K562 (cell line): Measurements from ENCODE around the gene PIMREG. TPM values are rescaled to one million over a fixed set of nuclear protein-coding genes. Genes with fewer than 3 reads are reported as not detected.
A peak's percentile ranks its signal among the peaks of the same experiment; 100 is the strongest.

Source experiments
- ATAC-seq: fragments of 200-7000 bp; cut with Tn5 transposase; 3 replicates; pipeline ENCODE4 v1.9.1; 2020; ENCODE audit warnings: moderate library complexity
- BruUV-seq: library from RNA; stranded (reverse); fragments of 400-500 nt; replicated peaks from 2 replicates; lab custom pipeline; 2021; lab: Mats Ljungman, UMichigan
- CTCF ChIA-PET: fragments of 300-600 bp; formaldehyde crosslinking; extraction: SDS; loops from one replicate; lab custom pipeline; 2021; ENCODE audit warnings: low intra/inter-chr PET ratio; lab: Yijun Ruan, JAX
- POLR2A ChIA-PET: fragments of 300-600, 350-650 bp; sonication (Branson Sonifier 250); formaldehyde crosslinking; extraction: SDS; loops from one replicate; lab custom pipeline; 2021; ENCODE audit warnings: antibody characterized with exemption, inconsistent platforms; lab: Yijun Ruan, JAX
- DNase-seq, 4 experiments: peaks; one replicate each; pipeline versions ENCODE4 v3.0.0 to v3.0.0-alpha.2; 2011 to 2018; ENCODE audit warnings: low spot score in 3 of 4, mixed read lengths in 3 of 4; ENCODE audit errors: extremely low read depth in 1 of 4
- FAIRE-seq: peaks from 2 replicates; lab custom pipeline; 2011; peaks lifted over from hg19 to GRCh38; lab: Jason Lieb, UNC
- H2AFZ ChIP-seq: 2 replicates; pipeline ENCODE4 v1.6.0; 2011; ENCODE audit warnings: low read depth, low read length, control low read depth, inconsistent platforms
- H3K27ac ChIP-seq: fragments of 200-600 bp; 3 replicates; pipeline ENCODE4 v1.8.0; 2011; ENCODE audit warnings: low read depth, mild to moderate bottlenecking, control low read depth, inconsistent platforms, low read length, moderate library complexity, mixed read lengths; ENCODE audit errors: extremely low read depth
- H3K27me3 ChIP-seq, 2 experiments: fragments of 300-600 bp in 1 of 2; 2 replicates in 1 of 2; 3 replicates in 1 of 2; pipeline versions ENCODE4 v1.6.0 to v1.8.0; 2011; ENCODE audit warnings: inconsistent platforms in 2 of 2, low read length in 2 of 2, mild to moderate bottlenecking in 1 of 2, mixed read lengths in 1 of 2, moderate library complexity in 1 of 2; ENCODE audit not compliant: control insufficient read depth in 2 of 2, insufficient read depth in 2 of 2
- H3K36me3 ChIP-seq: fragments of 300-600 bp; 3 replicates; pipeline ENCODE4 v1.8.0; 2011; ENCODE audit warnings: mild to moderate bottlenecking, low read length, inconsistent platforms; ENCODE audit not compliant: control insufficient read depth, insufficient read depth
- H3K4me1 ChIP-seq, 2 experiments: fragments of 200-600 bp in 1 of 2; replicated peaks in 1 of 2; 2 replicates in 1 of 2; 3 replicates in 1 of 2; pipeline versions ENCODE4 v1.5.1 to v1.8.0; 2011; ENCODE audit warnings: inconsistent platforms in 2 of 2, low read length in 2 of 2, mild to moderate bottlenecking in 1 of 2, mixed read lengths in 1 of 2, moderate library complexity in 1 of 2; ENCODE audit not compliant: control insufficient read depth in 2 of 2, insufficient read depth in 2 of 2
- H3K4me2 ChIP-seq: 2 replicates; pipeline ENCODE4 v1.6.1; 2011; ENCODE audit warnings: low read length, control low read depth, inconsistent platforms, mixed read lengths; ENCODE audit not compliant: insufficient read depth
- H3K4me3 ChIP-seq: fragments of 200-600 bp; sonication (generic), shearing (Covaris generic); 2 replicates; pipeline ENCODE4 v1.5.1; 2016; ENCODE audit warnings: control low read depth, inconsistent platforms
- H3K79me2 ChIP-seq: fragments of 200-600 bp; 3 replicates; pipeline ENCODE4 v1.8.0; 2011; ENCODE audit warnings: low read length, inconsistent platforms; ENCODE audit not compliant: control insufficient read depth, insufficient read depth
- H3K9ac ChIP-seq, 2 experiments: 2 replicates each; pipeline versions ENCODE4 v1.6.0 to v1.6.1; 2011; ENCODE audit warnings: low read depth in 2 of 2, low read length in 2 of 2, control low read depth in 1 of 2, inconsistent platforms in 1 of 2, mild to moderate bottlenecking in 1 of 2, mixed read lengths in 1 of 2; ENCODE audit not compliant: insufficient read depth in 1 of 2
- H3K9me1 ChIP-seq: one replicate; pipeline ENCODE4 v1.6.0; 2011; ENCODE audit warnings: inconsistent platforms, mild to moderate bottlenecking, low read length, moderate library complexity; ENCODE audit not compliant: control insufficient read depth, insufficient read depth
- H3K9me3 ChIP-seq: replicated peaks from 2 replicates; pipeline ENCODE4 v1.5.1; 2011; ENCODE audit warnings: low read depth, low read length, inconsistent platforms; ENCODE audit not compliant: control insufficient read depth, insufficient read depth
- H4K20me1 ChIP-seq: replicated peaks from 2 replicates; pipeline ENCODE4 v1.6.1; 2011; ENCODE audit warnings: low read length, inconsistent platforms, mixed read lengths; ENCODE audit not compliant: control insufficient read depth, insufficient read depth
- BMI1 ChIP-seq: fragments of 150-350 bp; IDR thresholded peaks from 2 replicates; pipeline ENCODE4 v1.6.1; 2014; ENCODE audit warnings: low read length
- CBFA2T3 ChIP-seq: fragments of 450-650 bp; IDR thresholded peaks from 2 replicates; pipeline ENCODE4 v1.6.1; 2017
- DNMT1 ChIP-seq: fragments of 450-650 bp; IDR thresholded peaks from 2 replicates; pipeline ENCODE4 v1.6.1; 2016; ENCODE audit warnings: antibody characterized with exemption, mild to moderate bottlenecking
- DPF2 ChIP-seq: fragments of 450-650 bp; IDR thresholded peaks from 2 replicates; pipeline ENCODE4 v1.6.1; 2016
- GABPB2 ChIP-seq: fragments of 250-450 bp; sonication (Bioruptor Pico); conservative IDR thresholded peaks from 2 replicates; pipeline ENCODE4 v1.5.1; 2021; ENCODE audit warnings: mild to moderate bottlenecking
- GATA2 ChIP-seq: sonication (generic); formaldehyde crosslinking; IDR thresholded peaks from 2 replicates; pipeline ENCODE4 v1.4.0; 2020; ENCODE audit warnings: mild to moderate bottlenecking, missing genetic modification reagents
- MAZ ChIP-seq, 2 experiments: fragments of 450-650 bp in 1 of 2; sonication (generic) in 1 of 2; formaldehyde crosslinking; IDR thresholded peaks in 1 of 2; conservative IDR thresholded peaks in 1 of 2; 2 replicates each; pipeline versions ENCODE4 v1.4.0 to v1.5.0; 2020; ENCODE audit warnings: mild to moderate bottlenecking in 1 of 2, missing genetic modification reagents in 1 of 2
- NFE2 ChIP-seq: IDR thresholded peaks from 2 replicates; pipeline ENCODE4 v1.6.1; 2014; ENCODE audit warnings: antibody characterized with exemption, low read depth
- NFIC ChIP-seq: fragments of 450-650 bp; IDR thresholded peaks from 2 replicates; pipeline ENCODE4 v1.6.1; 2017; ENCODE audit warnings: mild to moderate bottlenecking, inconsistent platforms
- NUFIP1 ChIP-seq: fragments of 450-650 bp; IDR thresholded peaks from 2 replicates; pipeline ENCODE4 v1.6.1; 2018; ENCODE audit not compliant: partially characterized antibody
- PRPF4 ChIP-seq: fragments of 200-400 bp; formaldehyde crosslinking; IDR thresholded peaks from one replicate; pipeline ENCODE4 v1.6.1; 2017; ENCODE audit warnings: low read length, low read depth, mild to moderate bottlenecking; ENCODE audit not compliant: insufficient read depth, poor library complexity, severe bottlenecking
- SAP30 ChIP-seq: fragments of 200-600 bp; sonication (generic); IDR thresholded peaks from 2 replicates; pipeline ENCODE4 v1.6.1; 2012; ENCODE audit warnings: borderline replicate concordance, low read depth, mild to moderate bottlenecking, moderate library complexity, low read length, control low read depth, inconsistent platforms; ENCODE audit not compliant: insufficient read depth, poor library complexity, severe bottlenecking
- TCF3 ChIP-seq: sonication (generic); formaldehyde crosslinking; IDR thresholded peaks from 2 replicates; pipeline ENCODE4 v1.4.0; 2020; ENCODE audit warnings: mild to moderate bottlenecking, missing genetic modification reagents
- THRAP3 ChIP-seq: fragments of 450-650 bp; IDR thresholded peaks from 2 replicates; pipeline ENCODE4 v1.6.1; 2016; ENCODE audit warnings: mild to moderate bottlenecking, inconsistent platforms, borderline replicate concordance
- ZFX ChIP-seq: sonication (generic); formaldehyde crosslinking; IDR thresholded peaks from 2 replicates; pipeline ENCODE4 v1.8.0; 2022; ENCODE audit warnings: mild to moderate bottlenecking, missing genetic modification reagents, moderate library complexity
- ZNF224 ChIP-seq: sonication (generic); formaldehyde crosslinking; IDR thresholded peaks from 2 replicates; pipeline ENCODE4 v1.8.0; 2022; ENCODE audit warnings: mild to moderate bottlenecking, missing genetic modification reagents
- ZNF436 ChIP-seq: fragments of 250-450, 450-650 bp; sonication (Bioruptor Pico); formaldehyde crosslinking; IDR thresholded peaks from 2 replicates; pipeline ENCODE4 v1.7.0; 2020; ENCODE audit warnings: mild to moderate bottlenecking
- ZNF444 ChIP-seq: fragments of 250-450 bp; sonication (Bioruptor Pico); IDR thresholded peaks from 2 replicates; pipeline ENCODE4 v1.4.0; 2020; ENCODE audit warnings: mild to moderate bottlenecking, moderate library complexity
- ZNF644 ChIP-seq: fragments of 200-800 bp; sonication (Bioruptor generic); IDR thresholded peaks from 2 replicates; pipeline ENCODE4 v1.6.1; 2016; ENCODE audit warnings: low read depth, missing genetic modification characterization, missing compliant biosample characterization
- WGBS: fragments of 100-300 bp; shearing (Covaris generic); methylation state at CpG from one replicate; pipeline ENCODE4 v1.1.6; 2016; ENCODE audit warnings: low coverage, mixed read lengths; ENCODE audit not compliant: insufficient coverage; ENCODE audit errors: missing lambda C conversion rate; 5-methylcytosine and 5-hydroxymethylcytosine counted together
- in situ Hi-C: fragments of 300-500 bp; cut with MboI; formaldehyde crosslinking; loops from 4 replicates; pipeline ENCODE4 v1.15.0; 2018; ENCODE audit warnings: inconsistent platforms, mixed read lengths
- intact Hi-C: fragments of 100-400 bp; cut with micrococcal nuclease; formaldehyde crosslinking; loops from 2 replicates; pipeline ENCODE4 v1.14.2; 2022
- polyA plus RNA-seq, 8 experiments: library from polyadenylated mRNA; depleted of rRNA in 4 of 8; stranded (reverse) in 5 of 8; unstranded in 3 of 8; fragments of >200 nt; fragmentation: Nextera tagmentation in 2 of 8; fragmentation: Illumina TruSeq in 1 of 8; extraction: Ambion mirVana in 2 of 8; extraction: Trizol in 1 of 8; gene quantifications; 2 replicates each; pipeline versions ENCODE4 v1.2.1 to v1.2.3, GENCODE V29; 2011 to 2014; ENCODE audit warnings: inconsistent platforms in 1 of 8, missing spikeins in 1 of 8
- total RNA-seq, 7 experiments: library from RNA; depleted of rRNA in 6 of 7; stranded (reverse); fragments of >200 nt in 6 of 7; fragmentation: Illumina TruSeq in 2 of 7; extraction: Trizol in 2 of 7; gene quantifications; 2 replicates each; pipeline versions ENCODE4 v1.2.1 to v1.2.3, GENCODE V29; 2011 to 2021; ENCODE audit warnings: low replicate concordance in 1 of 7
- TF ChIP-seq, protein P1 (sequence below): fragments of 450-650 bp; IDR thresholded peaks from 2 replicates; pipeline ENCODE4 v1.6.1; 2016; ENCODE audit warnings: antibody characterized with exemption
- TF ChIP-seq, protein P2 (sequence below): fragments of 250-450 bp; sonication (Bioruptor Pico); IDR thresholded peaks from 2 replicates; pipeline ENCODE4 v1.4.0; 2020; ENCODE audit warnings: mild to moderate bottlenecking, moderate library complexity

PIMREG gene
- total and polyA plus RNA-seq, 9 of the 15 experiments (the other 6 are each of a cell fraction or from before 2014, with no cell fraction given), result 1.1 to 16.7 (median 9.4) TPM

DNA sequence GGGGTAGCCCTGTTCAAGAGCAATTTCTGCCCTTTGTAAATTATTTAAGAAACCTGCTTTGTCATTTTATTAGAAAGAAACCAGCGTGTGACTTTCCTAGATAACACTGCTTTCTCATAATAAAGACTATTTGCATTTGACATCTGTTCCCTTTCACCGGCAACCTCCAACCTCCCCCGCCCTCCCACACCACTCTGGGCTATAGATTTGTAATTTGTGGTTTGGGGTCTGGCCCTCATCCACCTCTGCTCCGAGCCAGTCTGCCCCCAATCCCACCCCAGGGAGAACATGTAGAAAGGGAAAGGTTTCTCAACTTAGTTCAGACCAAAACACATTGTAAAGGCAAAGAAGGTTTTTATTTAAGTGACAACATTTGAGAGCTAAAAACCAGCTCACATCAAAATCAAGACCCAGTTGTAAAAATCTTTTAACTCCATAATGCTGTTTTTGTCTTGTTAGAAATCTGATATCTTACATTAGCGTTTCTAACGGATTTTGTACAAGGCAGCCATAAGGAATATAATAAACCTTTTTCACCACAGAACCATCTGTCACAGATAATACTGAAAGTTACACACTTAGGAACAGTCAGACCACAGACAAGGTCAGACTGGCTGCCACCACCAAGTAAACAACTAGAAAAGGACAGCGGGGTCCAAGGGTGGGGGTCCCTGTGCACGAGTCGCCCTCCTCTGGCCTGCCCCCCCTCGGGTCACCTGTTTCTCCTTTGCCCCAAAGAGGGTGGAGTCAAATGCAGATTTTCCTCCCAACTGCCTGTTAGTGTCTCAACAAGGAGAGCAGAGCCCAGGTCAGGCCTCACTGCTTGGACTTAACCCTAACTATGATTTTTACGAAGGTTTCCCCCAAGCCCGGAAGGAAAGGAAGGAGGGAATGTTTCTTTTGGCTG lies 6.9 kb downstream of the PIMREG start:
- no peak for FAIRE-seq
- no peak overlapping the region for H2AFZ ChIP-seq
- POLR2A ChIA-PET, result interaction anchor here (0.6 kb wide), 1 partner anchor 52 kb away, joined by 3 read pairs; no protein-coding TSS in a partner anchor
- CTCF ChIA-PET, result no interaction called here
- H3K27ac ChIP-seq, result no peak overlapping the region
- H3K36me3 ChIP-seq, result no peaks in the 10 kb centered on the region
- no peak overlapping the region; a peak in 1 of 4 replicates for H3K9ac ChIP-seq
- DNase-seq, result peak in 1 of 4 experiments; percentile 13
- H3K4me1 ChIP-seq, result peaks cover 7 to 18% of the 10 kb centered on the region in 2 experiments; a peak in 4 of 5 replicates
- intact Hi-C loops, result loop anchor here (10.0 kb wide), 1 partner anchor 194 kb away; the partner anchor contains the start of genes KIAA0753 and TXNDC17
- no peaks in the 10 kb centered on the region for H3K79me2 ChIP-seq
- no peaks in the 10 kb centered on the region for H3K9me3 ChIP-seq
- H3K27me3 ChIP-seq, result no peaks in the 10 kb centered on the region
- no peak overlapping the region for H3K4me2 ChIP-seq
- no peaks in the 10 kb centered on the region for H3K9me1 ChIP-seq
- in situ Hi-C loops, result no loop called here
- WGBS, result 14% methylated on average over 11 of the region's 12 CpGs
- BruUV-seq, result no TSS peak
- no peak for ATAC-seq
- H4K20me1 ChIP-seq, result no peaks in the 10 kb centered on the region
- H3K4me3 ChIP-seq, result no peak overlapping the region
- TF ChIP-seq DNMT1 (no peak), NFE2 (peak; percentile 48; the same call in 1 of the 2 replicates), ZFX (CRISPR knock-in tag) (no peak), THRAP3 (no peak), SAP30 (no peak), DPF2 (0 out of 2 replicates have a peak, but pooled peaks have one; percentile 24), BMI1 (no peak), ZNF224 (no peak), PRPF4 (no peak), TCF3 (CRISPR knock-in tag) (peak; percentile 61), NUFIP1 (no peak), CBFA2T3 (peak; percentile 80), ZNF644 (tag) (no peak), MAZ (CRISPR knock-in tag; conservative IDR thresholded peaks at IDR 0.05 in 1 of 2, IDR thresholded peaks at IDR 0.05 in 1 of 2) (no peak), ZNF436 (CRISPR knock-in tag) (no peak), GATA2 (no peak), GABPB2 (CRISPR knock-in tag) (no peak), ZNF444 (CRISPR knock-in tag) (no peak), NFIC (peak; percentile 67)
- TF ChIP-seq, protein P1, sequence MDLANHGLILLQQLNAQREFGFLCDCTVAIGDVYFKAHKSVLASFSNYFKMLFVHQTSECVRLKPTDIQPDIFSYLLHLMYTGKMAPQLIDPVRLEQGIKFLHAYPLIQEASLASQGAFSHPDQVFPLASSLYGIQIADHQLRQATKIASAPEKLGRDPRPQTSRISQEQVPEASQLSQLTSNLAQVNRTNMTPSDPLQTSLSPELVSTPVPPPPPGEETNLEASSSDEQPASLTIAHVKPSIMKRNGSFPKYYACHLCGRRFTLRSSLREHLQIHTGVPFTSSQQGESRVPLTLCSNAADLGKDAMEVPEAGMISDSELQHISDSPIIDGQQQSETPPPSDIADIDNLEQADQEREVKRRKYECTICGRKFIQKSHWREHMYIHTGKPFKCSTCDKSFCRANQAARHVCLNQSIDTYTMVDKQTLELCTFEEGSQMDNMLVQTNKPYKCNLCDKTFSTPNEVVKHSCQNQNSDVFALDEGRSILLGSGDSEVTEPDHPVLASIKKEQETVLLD, result no peak
- TF ChIP-seq, protein P2, sequence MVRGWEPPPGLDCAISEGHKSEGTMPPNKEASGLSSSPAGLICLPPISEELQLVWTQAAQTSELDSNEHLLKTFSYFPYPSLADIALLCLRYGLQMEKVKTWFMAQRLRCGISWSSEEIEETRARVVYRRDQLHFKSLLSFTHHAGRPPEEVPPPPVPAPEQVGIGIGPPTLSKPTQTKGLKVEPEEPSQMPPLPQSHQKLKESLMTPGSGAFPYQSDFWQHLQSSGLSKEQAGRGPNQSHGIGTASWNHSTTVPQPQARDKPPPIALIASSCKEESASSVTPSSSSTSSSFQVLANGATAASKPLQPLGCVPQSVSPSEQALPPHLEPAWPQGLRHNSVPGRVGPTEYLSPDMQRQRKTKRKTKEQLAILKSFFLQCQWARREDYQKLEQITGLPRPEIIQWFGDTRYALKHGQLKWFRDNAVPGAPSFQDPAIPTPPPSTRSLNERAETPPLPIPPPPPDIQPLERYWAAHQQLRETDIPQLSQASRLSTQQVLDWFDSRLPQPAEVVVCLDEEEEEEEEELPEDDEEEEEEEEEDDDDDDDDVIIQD, result no peak
